Activated naive CD8-positive, alpha-beta T cell treated with anti-CD3 and anti-CD28 coated beads, Interleukin-2, amount 10 ng/mL, durations not matched to agents 7 days and 5 days (primary cell): ENCODE results near the gene GRIFIN. TPM values are rescaled to one million over a fixed set of nuclear protein-coding genes. Genes with fewer than 3 reads are reported as not detected.
"Not testable (repeated sequence)": the region's sequence is repeated elsewhere in the genome, so short reads cannot be mapped to it uniquely, and the experiment has no call there.

Experiments
- ATAC-seq: fragments of 150-1000 bp; cut with Tn5 transposase; one replicate; pipeline ENCODE4 v1.10.0; 2021; ENCODE audit warnings: low read depth, moderate library complexity
- POLR2A ChIA-PET: fragments of 350-600 bp; sonication (Branson Sonifier 250); formaldehyde crosslinking; loops from one replicate; lab custom pipeline; 2021; ENCODE audit warnings: antibody characterized with exemption; lab: Charles Lee
- DNase-seq: peaks from one replicate; pipeline ENCODE4 v3.0.0; 2021
- H3K27ac Mint-ChIP-seq: one replicate; pipeline ENCODE4 v1.8.0; 2022; ENCODE audit warnings: mild to moderate bottlenecking, mixed read lengths
- H3K27me3 Mint-ChIP-seq: one replicate; pipeline ENCODE4 v1.8.0; 2022; ENCODE audit warnings: mild to moderate bottlenecking, moderate library complexity, mixed read lengths
- H3K36me3 Mint-ChIP-seq: one replicate; pipeline ENCODE4 v1.8.0; 2021; ENCODE audit warnings: mild to moderate bottlenecking, mixed read lengths
- H3K4me1 Mint-ChIP-seq: one replicate; pipeline ENCODE4 v1.8.0; 2021; ENCODE audit warnings: mixed read lengths
- H3K4me3 Mint-ChIP-seq: one replicate; pipeline ENCODE4 v1.8.0; 2022; ENCODE audit warnings: mild to moderate bottlenecking, moderate library complexity, mixed read lengths
- H3K9me3 Mint-ChIP-seq: one replicate; pipeline ENCODE4 v1.8.0; 2021; ENCODE audit warnings: mixed read lengths
- total RNA-seq, 2 experiments: library from RNA; stranded (reverse); gene quantifications; one replicate each; pipeline ENCODE4 v1.2.3, GENCODE V29; 2021

GRIFIN gene
- total RNA-seq, 2 experiments from 2014 or later: not detected

- Mint-ChIP-seq H3K4me3 (no peak overlapping the region), H3K9me3 (no peaks in the 10 kb centered on the region), H3K36me3 (no peaks in the 10 kb centered on the region), H3K4me1 (peaks cover 7% of the 10 kb centered on the region), H3K27ac (no peak overlapping the region), H3K27me3 (peaks cover 21% of the 10 kb centered on the region)
- ATAC-seq: no peak
- POLR2A ChIA-PET: interaction anchor here (0.6 to 1.3 kb wide), 2 partner anchors 16 to 113 kb away, joined by 3 read pairs; no protein-coding TSS in a partner anchor
- DNase-seq: no peak
These were observed 8.0 kb downstream of the GRIFIN start for GRCh38 chr7:2468227-2468626.

- ATAC-seq (no peak), DNase-seq (no peak)
- H3K9me3 Mint-ChIP-seq: no peaks in the 10 kb centered on the region
- peaks cover 7% of the 10 kb centered on the region for H3K4me1 Mint-ChIP-seq
- POLR2A ChIA-PET: interaction anchor here (1.3 kb wide), 1 partner anchor 15 kb away, joined by 3 read pairs; no protein-coding TSS in a partner anchor
- peaks cover 23% of the 10 kb centered on the region for H3K27me3 Mint-ChIP-seq
- no peaks in the 10 kb centered on the region for H3K36me3 Mint-ChIP-seq
- no peak overlapping the region for H3K4me3 Mint-ChIP-seq
- H3K27ac Mint-ChIP-seq: no peak overlapping the region
These were observed 9.5 kb downstream of the GRIFIN start for GRCh38 chr7:2466675-2467074.

GRCh38 chr7:2465928-2466327 lies 10.3 kb downstream of the GRIFIN start:
- Mint-ChIP-seq H3K4me1 (peaks cover 7% of the 10 kb centered on the region), H3K9me3 (no peaks in the 10 kb centered on the region), H3K36me3 (no peaks in the 10 kb centered on the region), H3K27me3 (peaks cover 23% of the 10 kb centered on the region), H3K4me3 (no peak overlapping the region), H3K27ac (no peak overlapping the region)
- ATAC-seq: no peak
- no peak for DNase-seq
- POLR2A ChIA-PET: no interaction called here

GRCh38 chr7:2462731-2463130 lies 13.5 kb downstream of the GRIFIN start:
- DNase-seq (no peak), ATAC-seq (no peak)
- H3K4me1 Mint-ChIP-seq: peaks cover 6% of the 10 kb centered on the region
- POLR2A ChIA-PET: no interaction called here
- no peaks in the 10 kb centered on the region for H3K36me3 Mint-ChIP-seq
- H3K27ac Mint-ChIP-seq: no peak overlapping the region
- no peak overlapping the region for H3K4me3 Mint-ChIP-seq
- H3K9me3 Mint-ChIP-seq: no peaks in the 10 kb centered on the region
- H3K27me3 Mint-ChIP-seq: peaks cover 5% of the 10 kb centered on the region

- POLR2A ChIA-PET: no interaction called here
- H3K27ac Mint-ChIP-seq: no peak overlapping the region
- H3K4me1 Mint-ChIP-seq: peaks cover 9% of the 10 kb centered on the region
- ATAC-seq (no peak), DNase-seq (no peak)
- no peaks in the 10 kb centered on the region for H3K9me3 Mint-ChIP-seq
- peaks cover 8% of the 10 kb centered on the region for H3K27me3 Mint-ChIP-seq
- H3K36me3 Mint-ChIP-seq: no peaks in the 10 kb centered on the region
- H3K4me3 Mint-ChIP-seq: no peak overlapping the region
These were observed 14.8 kb downstream of the GRIFIN start for GRCh38 chr7:2461268-2462026.

- ATAC-seq: no peak
- peaks cover 9% of the 10 kb centered on the region for H3K4me1 Mint-ChIP-seq
- no peaks in the 10 kb centered on the region for H3K36me3 Mint-ChIP-seq
- H3K9me3 Mint-ChIP-seq: no peaks in the 10 kb centered on the region
- no peak overlapping the region for H3K27ac Mint-ChIP-seq
- H3K4me3 Mint-ChIP-seq: no peak overlapping the region
- H3K27me3 Mint-ChIP-seq: peaks cover 16% of the 10 kb centered on the region
- POLR2A ChIA-PET: no interaction called here
- no peak for DNase-seq
These were observed 15.6 kb downstream of the GRIFIN start for GRCh38 chr7:2460641-2461040.

GRCh38 chr7:2460188-2460587 lies 16.0 kb downstream of the GRIFIN start:
- ATAC-seq: no peak
- POLR2A ChIA-PET: no interaction called here
- H3K9me3 Mint-ChIP-seq: no peaks in the 10 kb centered on the region

GRCh38 chr7:2459674-2460073 lies 16.5 kb downstream of the GRIFIN start:
- no peak overlapping the region for H3K27ac Mint-ChIP-seq
- H3K36me3 Mint-ChIP-seq: no peaks in the 10 kb centered on the region
- ATAC-seq (no peak), DNase-seq (no peak)
- POLR2A ChIA-PET: interaction anchor here (0.7 kb wide), 1 partner anchor 1885 kb away, joined by 3 read pairs; no protein-coding TSS in a partner anchor
- peaks cover 9% of the 10 kb centered on the region for H3K4me1 Mint-ChIP-seq
- H3K4me3 Mint-ChIP-seq: no peak overlapping the region
- H3K27me3 Mint-ChIP-seq: peaks cover 23% of the 10 kb centered on the region
- H3K9me3 Mint-ChIP-seq: no peaks in the 10 kb centered on the region

More at GRCh38 chr7:2460188-2460587, 16.0 kb downstream of the GRIFIN start:
- H3K27ac Mint-ChIP-seq: no peak overlapping the region
- no peak overlapping the region for H3K4me3 Mint-ChIP-seq
- peaks cover 20% of the 10 kb centered on the region for H3K27me3 Mint-ChIP-seq
- DNase-seq: no peak
- H3K36me3 Mint-ChIP-seq: no peaks in the 10 kb centered on the region
- H3K4me1 Mint-ChIP-seq: peaks cover 9% of the 10 kb centered on the region

GRCh38 chr7:2453849-2454248 lies 22.3 kb downstream of the GRIFIN start:
- ATAC-seq, DNase-seq, H3K27ac Mint-ChIP-seq, POLR2A ChIA-PET, H3K9me3 Mint-ChIP-seq, H3K36me3 Mint-ChIP-seq, H3K4me3 Mint-ChIP-seq: not testable (repeated sequence)
- Mint-ChIP-seq H3K27me3 (peaks cover 24% of the 10 kb centered on the region), H3K4me1 (peaks cover 12% of the 10 kb centered on the region)

- H3K27me3 Mint-ChIP-seq: peaks cover 24% of the 10 kb centered on the region
- H3K27ac Mint-ChIP-seq: no peak overlapping the region
- POLR2A ChIA-PET: interaction anchor here (0.5 to 1.4 kb wide), 2 partner anchors 15 to 80 kb away, joined by 3 to 4 read pairs; no protein-coding TSS in a partner anchor
- H3K36me3 Mint-ChIP-seq: no peaks in the 10 kb centered on the region
- peaks cover 7% of the 10 kb centered on the region for H3K4me1 Mint-ChIP-seq
- DNase-seq (no peak), ATAC-seq (no peak)
- no peaks in the 10 kb centered on the region for H3K9me3 Mint-ChIP-seq
- H3K4me3 Mint-ChIP-seq: no peak overlapping the region
These were observed 23.4 kb downstream of the GRIFIN start for GRCh38 chr7:2452643-2453270.

GRCh38 chr7:2452074-2452507 lies 24.1 kb downstream of the GRIFIN start:
- H3K4me1 Mint-ChIP-seq: peaks cover 6% of the 10 kb centered on the region
- H3K27ac Mint-ChIP-seq: no peak overlapping the region
- H3K9me3 Mint-ChIP-seq: no peaks in the 10 kb centered on the region
- POLR2A ChIA-PET: interaction anchor here (1.4 kb wide), 1 partner anchor 15 kb away, joined by 3 read pairs; no protein-coding TSS in a partner anchor
- peak overlapping the region; percentile 42 for H3K4me3 Mint-ChIP-seq
- H3K36me3 Mint-ChIP-seq: no peaks in the 10 kb centered on the region
- H3K27me3 Mint-ChIP-seq: peaks cover 24% of the 10 kb centered on the region
- peak; percentile 25 for ATAC-seq
- peak; percentile 53 for DNase-seq

- H3K4me3 Mint-ChIP-seq: peak overlapping the region; percentile 42
- POLR2A ChIA-PET: interaction anchor here (0.6 to 1.4 kb wide), 6 partner anchors 16 to 194 kb away, joined by 3 read pairs; no protein-coding TSS in a partner anchor
- H3K4me1 Mint-ChIP-seq: peaks cover 4% of the 10 kb centered on the region
- no peaks in the 10 kb centered on the region for H3K9me3 Mint-ChIP-seq
- H3K36me3 Mint-ChIP-seq: no peaks in the 10 kb centered on the region
- no peak overlapping the region for H3K27ac Mint-ChIP-seq
- DNase-seq (peak; percentile 84), ATAC-seq (peak; percentile 90)
- peaks cover 21% of the 10 kb centered on the region for H3K27me3 Mint-ChIP-seq
These were observed 24.8 kb downstream of the GRIFIN start for GRCh38 chr7:2451171-2452073.
